GM18520 (cell line): Measurements from ENCODE around the gene GADD45A.

Source experiments
- ATAC-seq: cut with Tn5 transposase; IDR thresholded peaks from one replicate; pipeline ENCODE4 v1.9.1; 2021; ENCODE audit not compliant: unreplicated experiment

Gene GADD45A

DNA sequence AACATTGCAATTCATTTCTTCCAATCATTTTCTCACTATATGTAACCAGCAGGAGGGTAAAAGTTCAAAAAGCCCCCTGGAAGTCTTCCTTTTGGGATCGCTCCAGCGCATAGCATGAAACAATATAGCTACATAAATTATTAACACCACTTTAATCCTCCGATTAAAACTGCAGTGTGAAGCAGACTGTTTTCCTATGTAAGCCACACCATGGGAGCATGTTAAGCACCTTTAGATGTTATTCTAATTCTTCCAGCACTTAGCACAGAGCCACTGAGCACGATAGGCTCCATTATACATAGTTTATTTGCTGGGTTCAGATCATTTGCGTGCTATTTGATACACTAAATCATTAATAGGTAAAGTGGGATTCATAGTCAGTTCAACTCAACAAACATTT is 18.4 kb upstream of the GADD45A start:
- no peak for ATAC-seq

DNA sequence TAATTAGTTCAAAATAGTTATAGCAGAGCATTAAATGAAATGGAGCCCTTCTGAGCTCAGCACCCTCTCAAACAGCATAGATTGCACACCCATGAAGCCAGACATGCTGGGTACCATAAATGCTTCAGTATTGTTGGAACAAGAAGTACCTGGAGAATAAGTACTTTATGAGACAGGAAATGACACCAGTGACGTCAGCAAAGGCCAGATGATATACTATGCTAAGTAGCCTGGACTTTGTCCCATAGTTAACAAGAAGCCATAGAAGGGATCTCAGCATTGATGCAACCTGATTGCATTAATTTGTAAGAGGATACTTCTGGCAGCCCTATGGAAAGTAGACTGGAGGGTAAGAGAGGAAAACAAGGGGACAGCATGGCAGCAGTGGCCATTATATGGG is 16.3 kb upstream of the GADD45A start:
- ATAC-seq = no peak

DNA sequence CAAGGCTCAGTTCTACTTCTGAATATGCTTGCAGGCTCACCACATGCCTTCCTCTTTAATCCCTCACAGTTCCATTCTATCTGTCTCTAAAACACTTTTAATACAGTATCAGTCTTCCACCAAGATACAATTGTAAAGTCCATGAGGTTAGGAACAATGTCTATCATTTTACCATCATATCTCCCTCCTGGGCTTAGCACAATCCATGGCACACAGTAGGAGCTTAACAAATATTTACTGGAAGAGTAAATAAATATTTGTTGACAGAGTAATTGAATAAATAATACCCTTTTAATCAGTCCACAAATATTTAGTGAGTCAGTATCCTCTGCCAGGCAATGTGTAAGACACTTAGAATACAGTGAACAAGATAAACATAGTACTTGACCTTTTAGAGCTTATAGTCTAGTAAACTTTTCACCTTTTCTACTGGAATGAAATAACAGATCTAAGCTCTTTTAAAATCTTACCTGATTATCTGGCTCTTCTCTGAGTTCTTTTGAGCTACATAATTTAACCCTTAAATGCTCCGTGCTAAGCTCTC is 12.7 kb upstream of the GADD45A start:
- no peak for ATAC-seq

DNA sequence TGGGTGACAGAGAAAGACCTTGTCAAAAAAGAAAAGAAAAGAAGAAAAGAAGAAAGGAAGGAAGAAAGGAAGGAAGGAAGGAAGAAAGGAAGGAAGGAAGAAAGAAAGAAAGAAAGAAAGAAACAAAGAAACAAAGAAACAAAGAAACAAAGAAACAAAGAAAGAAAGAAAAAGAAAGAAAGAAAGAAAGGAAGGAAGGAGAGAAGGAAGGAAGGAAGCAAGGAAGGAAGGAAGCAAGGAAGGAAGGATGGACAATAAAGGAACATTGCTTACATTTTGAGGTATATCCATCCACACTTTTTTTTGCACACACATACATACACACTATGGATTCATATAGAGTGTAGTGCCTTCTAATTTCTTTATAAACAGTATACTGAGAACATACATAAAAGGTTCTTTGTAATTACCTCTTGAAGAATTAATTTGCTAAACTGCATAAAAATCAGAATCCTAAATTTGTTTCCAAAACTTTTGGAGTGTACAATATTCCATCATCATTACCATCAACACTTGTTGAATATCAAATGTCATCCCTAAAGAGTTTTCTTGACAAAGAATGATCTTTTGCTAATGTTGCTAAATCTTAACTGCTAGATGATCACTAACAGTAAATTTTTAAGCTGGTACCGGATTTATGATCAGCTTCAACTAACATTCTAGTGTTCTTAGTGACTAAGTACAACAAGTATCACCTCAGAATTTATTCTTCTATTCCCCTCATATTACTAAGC is 11.4 kb upstream of the GADD45A start:
- ATAC-seq = no peak

DNA sequence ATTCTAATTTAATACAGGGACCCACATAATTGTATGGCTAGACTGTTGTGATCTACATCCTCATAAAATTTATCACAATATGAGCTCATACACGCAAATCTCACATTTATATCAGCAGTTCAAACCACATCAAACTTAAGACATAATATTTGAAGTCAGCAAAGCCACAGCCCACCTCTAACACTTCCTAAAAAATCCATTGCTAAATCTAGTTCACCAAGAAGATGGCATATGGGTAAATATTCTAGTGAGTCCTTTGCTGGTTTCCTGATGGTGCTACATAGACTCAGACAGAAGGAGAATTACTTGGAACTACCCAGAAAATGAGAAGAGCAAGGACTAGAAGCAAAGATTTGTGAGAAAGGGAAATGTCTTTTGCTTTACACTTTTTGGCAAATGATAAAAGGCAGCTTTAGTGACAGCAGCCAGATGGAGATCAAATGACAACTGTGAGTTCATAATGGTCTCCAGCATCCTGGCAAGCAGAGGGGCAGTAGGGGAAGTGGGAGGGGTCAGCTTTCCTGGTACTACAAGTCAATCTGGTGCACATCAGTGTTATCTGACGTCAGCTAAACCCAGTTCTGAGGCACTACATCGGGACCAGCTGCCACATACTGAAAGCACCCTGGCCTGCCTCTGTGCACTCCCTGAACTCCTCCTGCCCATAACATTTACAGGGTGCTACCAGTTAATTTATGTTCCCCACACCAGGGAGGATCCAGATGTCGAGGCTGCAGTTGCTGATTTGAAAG is 10.6 kb upstream of the GADD45A start:
- no peak for ATAC-seq

DNA sequence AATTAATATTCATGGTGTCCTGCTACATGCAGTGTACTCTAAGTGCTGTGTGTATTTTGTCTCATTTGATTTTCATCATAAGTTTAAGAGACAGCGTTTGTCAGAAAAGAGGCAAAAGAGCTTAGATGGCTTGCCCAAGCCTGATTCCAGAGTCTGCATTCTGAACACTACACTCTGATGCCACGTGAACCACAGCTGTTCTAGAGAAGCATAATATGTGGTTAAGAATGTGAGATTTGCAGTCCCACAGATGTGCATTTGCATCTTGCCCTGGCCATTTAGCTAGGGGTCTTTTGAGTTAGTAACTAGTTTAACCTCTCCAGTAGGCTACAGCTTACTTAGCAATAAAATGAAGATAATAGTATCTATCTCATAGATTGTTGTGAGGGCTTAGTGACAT is 9.2 kb upstream of the GADD45A start:
- ATAC-seq = peak; percentile 86

DNA sequence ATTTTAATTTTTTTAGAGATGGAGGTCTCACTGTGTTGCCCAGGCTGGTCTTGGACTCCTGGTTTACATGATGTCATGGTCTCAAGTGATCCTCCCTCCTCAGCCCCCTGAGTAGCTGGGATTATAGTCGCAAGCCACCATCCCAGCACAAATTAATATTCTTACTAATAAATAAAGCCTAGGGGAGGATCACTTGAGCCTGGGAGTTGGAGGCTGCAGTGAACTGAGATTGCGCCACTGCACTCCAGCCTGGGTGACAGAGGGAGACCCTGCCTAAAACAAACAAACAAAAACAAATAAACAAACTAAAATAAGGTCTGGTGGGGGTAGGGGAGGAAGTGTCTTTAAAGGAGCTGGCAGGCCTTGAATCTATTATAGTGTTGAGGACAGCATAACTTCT is 8.7 kb upstream of the GADD45A start:
- no peak for ATAC-seq

DNA sequence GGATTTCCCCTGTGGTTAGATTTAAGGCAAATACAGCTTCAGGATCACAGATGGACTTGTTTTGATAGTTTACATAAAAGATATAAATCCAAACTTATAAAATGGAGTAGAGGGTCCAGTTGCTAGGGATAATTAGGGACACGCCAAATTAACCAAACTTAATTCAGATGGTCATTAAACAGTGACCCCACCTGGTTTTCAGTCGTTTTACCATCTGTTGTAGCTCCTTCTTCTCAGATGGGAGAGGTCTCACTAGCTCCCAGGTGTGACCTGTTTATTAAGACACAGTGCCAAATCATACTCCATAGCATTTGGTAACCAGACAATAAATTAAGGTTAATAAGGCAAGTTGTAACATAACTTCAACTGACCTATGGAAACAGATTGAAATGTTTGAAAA is 8.1 kb upstream of the GADD45A start:
- ATAC-seq = no peak

DNA sequence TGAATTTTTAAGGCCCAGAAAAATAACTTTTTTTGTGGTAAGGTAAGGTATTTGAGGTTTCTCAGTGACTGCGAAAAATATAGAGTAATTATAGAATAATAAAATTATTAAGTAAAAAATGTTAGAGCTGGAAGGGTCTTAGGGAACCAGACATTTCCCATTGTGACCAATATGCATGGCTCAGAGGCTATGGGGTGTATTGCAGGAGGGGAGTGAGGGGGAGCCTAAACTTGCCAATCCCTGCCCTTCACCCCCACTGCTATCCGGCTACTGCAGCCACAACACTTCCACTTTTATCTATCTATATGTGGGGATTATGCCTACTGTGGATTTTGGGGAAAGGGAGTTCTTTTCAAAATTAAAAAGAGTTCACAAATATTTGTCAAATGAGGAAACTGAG is 7.6 kb upstream of the GADD45A start:
- no peak for ATAC-seq

DNA sequence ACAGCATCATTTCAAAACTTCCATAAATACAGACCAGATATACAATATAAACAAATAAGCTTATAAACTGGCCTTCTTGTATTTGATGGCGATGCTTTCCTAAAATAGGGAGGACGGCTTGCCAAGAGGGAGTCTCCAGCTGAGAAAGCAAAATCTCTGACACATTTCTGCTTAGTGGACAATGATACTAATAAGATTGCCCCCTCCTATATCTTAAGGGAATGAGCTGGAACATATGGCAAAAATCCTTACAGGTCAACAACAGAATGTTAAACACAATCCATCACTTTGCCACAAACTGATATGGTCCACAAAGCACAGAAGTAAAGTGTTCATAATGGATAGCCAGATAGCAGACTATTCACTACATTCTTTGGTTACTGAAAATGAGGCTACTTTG is 7.1 kb upstream of the GADD45A start:
- ATAC-seq = no peak

DNA sequence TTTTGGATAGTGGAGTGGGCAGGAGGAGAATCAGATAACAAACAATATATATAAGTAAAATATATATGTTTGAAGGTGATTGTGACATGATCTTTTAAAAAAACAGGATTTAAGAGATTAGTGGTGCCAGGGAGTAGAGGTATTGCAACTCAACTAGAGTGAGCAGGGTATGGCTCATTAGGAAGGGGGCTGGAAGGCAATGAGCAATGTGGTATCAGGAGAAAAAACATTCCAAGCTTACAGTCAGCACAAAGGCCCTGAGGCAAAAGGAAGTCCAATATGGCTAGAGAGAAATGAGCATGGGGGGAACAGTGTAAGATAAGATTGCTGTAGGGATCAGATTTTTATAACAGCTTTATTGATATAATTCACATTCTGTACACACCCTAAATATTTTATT is 5.3 kb upstream of the GADD45A start:
- ATAC-seq = no peak

DNA sequence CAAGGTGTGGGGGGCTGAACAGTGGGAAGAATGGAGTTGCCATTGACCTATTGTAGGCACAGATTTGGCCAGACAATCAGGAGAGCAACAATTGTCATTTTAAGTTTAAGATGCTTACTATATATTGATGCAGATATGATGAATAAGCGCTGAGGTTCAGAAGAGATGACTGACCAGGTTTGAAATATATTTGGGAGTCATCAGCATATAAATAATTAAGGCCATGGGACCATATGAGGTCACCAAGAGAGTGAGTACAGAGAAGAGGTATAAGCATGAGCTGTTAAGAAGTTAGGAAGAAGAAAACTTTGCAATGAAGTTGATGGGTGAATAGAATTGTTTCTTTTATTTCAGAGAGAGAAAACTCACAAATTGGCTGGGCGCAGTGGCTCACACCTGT is 4.5 kb upstream of the GADD45A start:
- no peak for ATAC-seq

DNA sequence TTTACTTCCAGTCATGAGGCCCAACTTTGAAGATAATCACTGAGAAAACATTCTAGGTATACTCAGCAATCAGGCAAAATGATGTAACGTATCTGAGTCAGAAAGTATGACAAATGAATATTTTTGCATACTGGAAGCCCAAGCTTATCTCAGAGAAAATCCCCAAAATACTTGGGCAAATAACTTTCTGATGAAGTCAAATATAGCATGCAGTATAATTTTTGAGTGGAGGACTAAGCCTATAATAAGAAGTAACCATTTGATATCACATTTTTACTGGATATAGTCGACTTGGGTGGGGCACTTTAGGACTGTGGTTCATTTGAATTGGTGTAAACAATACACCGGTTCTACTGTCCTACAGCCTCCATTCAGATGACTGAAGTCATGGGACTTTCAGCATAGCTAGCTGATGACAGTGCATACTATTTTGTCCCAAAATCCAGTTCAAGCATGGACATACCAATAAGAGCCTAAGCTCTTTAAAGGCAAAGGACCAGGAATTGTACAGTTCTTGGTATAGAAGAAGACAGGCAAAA is 2.3 kb upstream of the GADD45A start:
- ATAC-seq = no peak

DNA sequence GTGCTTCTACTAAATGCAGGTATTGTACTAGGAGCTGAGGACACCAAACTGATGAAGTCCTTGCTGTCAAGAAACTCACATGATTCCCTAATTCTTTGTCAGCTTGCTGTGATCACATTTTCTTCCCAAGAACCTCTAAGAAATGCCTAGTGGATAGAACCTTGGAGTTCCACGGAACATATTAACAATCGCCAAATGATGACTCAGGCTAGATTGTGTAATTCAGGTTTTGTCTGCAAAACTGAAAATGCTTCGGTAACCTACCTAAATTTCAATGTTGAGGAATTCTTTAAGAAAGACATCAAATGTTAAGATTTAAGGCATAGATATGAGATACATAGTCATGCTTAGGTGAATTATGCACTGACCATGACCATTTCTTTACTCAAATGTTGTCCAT is 1.7 kb upstream of the GADD45A start:
- no peak for ATAC-seq

DNA sequence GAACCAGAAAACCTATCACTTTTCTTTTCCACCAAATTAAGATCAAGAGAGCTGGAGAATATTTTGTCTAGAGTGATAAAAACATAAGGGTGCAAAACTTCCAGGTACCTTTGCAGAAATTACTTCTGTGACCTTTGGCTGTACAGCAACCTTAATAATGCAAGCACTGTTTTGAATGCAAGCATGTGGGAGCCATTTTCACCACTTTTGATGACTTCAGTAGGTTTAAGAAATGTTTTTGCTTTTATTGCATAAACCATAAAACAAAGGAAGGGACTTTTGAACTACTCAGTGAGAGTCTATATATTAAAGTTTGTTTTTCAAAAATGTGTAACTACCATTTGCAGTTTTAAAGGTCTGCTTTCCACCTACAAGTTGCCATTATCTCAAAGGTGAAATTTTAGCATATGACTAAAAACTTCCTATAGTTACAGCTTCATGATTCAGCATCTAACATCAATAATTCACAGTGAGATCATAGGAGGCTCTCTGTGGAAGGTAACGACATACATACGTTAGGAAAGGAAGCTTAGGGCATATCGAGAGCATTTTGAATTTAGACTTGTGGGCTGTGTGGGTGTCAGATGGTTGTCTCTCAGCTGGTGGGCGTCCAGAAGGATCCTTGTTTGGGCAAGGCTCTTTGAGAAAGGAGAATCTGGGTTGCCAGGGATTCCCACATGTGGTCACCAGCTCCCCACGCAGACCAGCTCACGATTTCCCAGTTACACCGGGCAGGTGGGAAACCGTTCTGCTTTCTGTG is 1.1 kb upstream of the GADD45A start:
- ATAC-seq = no peak

DNA sequence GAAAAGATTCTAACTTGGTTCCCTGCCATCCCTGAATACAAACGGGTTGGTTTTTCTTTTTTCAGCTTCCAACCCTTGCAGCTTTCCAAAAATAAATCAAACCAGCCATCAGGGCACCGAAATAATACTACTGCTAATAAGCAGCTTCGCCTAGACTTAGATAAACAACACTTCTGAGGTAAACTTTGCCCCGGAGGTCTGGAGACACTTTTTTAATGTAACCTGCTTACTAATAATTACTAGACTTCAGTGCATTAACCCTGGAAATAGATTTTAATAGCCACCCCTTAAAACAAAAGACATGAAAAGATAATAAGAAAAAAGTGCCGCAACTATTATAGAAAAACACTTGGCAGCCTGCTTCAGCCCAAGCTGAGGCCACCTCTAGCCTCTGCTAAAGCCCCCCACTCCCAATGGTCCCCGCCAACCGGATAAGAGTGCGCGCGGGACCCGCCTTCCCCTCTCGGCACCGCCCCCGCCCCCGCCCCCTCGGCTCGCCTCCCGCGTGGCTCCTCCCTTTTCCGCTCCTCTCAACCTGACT is 405 bp upstream of the GADD45A start:
- no peak for ATAC-seq

DNA sequence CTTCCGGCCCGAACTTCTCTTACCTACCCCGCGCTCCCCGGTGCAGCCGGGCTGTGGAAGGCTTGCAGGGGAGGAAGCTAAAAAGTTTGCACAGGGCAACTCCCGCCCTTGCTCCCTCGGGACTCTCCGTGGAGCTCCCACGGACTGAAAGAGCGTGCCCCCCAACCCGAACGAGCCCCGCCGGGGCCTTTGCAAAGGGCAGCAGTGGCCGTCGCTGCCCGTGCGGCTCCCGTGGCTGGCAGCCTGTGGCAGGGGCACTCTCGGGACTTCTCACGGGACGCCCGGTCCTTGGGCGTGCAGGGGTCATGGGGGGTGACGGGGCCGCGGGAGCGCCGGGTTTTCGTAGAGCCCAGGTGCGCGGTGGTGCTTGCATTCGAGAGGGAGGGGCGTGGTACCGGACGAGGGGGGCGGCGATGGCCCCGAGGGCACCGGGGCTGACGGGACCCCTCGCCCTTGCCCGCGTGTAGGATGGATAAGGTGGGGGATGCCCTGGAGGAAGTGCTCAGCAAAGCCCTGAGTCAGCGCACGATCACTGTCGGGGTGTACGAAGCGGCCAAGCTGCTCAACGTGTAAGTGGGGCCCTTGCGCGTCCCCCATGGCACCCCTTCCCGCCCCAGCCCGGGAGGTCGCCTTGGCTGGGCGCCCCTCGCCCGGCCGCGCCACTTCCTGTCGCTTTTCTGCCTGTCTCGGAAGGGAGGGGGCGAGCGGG is 711 bp downstream of the GADD45A start:
- peak; percentile 1 for ATAC-seq

DNA sequence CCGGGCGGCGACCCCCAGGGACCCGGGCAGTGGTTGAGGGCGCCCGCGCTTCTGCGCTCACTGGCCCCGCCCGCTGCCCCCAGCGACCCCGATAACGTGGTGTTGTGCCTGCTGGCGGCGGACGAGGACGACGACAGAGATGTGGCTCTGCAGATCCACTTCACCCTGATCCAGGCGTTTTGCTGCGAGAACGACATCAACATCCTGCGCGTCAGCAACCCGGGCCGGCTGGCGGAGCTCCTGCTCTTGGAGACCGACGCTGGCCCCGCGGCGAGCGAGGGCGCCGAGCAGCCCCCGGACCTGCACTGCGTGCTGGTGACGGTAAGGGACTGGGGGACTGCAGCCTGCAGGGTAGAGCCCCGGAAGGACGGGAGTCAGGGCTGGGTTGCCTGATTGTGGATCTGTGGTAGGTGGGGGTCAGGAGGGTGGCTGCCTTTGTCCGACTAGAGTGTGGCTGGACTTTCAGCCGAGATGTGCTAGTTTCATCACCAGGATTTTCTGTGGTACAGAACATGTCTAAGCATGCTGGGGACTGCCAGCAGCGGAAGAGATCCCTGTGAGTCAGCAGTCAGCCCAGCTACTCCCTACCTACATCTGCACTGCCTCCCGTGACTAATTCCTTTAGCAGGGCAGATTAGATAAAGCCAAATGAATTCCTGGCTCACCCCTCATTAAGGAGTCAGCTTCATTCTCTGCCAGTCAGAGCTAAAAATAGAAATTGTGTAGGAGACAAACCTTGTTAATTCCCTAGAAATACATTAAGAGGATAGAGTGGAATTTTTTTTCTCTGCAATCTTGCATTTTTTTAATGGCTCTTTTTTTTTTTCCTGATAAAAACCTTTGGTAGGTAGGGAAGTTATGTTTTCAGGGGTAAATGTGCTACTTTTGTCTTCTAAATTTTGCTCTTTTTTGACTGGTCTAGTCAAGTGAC is 1.5 kb downstream of the GADD45A start:
- ATAC-seq = peak; percentile 20

DNA sequence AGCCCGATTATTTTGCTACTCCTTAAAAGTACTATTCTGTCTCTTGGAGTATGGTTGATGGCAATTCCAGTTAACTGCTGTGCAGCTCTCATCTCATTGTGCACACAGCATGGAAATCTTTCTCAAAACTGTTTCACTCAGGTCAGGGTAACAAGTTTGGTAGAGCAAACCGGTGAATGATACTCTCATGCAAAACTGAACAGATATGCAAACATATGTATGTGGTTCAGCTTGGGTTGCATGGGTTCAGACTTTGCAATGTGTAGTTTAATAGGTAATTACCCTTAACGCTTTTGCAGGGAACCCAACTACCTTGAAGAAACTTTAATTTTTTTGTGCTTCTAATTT is 2.2 kb downstream of the GADD45A start:
- peak; percentile 19 for ATAC-seq

DNA sequence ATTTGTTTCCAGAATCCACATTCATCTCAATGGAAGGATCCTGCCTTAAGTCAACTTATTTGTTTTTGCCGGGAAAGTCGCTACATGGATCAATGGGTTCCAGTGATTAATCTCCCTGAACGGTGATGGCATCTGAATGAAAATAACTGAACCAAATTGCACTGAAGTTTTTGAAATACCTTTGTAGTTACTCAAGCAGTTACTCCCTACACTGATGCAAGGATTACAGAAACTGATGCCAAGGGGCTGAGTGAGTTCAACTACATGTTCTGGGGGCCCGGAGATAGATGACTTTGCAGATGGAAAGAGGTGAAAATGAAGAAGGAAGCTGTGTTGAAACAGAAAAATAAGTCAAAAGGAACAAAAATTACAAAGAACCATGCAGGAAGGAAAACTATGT is 2.6 kb downstream of the GADD45A start:
- no peak for ATAC-seq
